ENCODE measurements around the gene LMBRD2. TPM values are rescaled to one million over a fixed set of nuclear protein-coding genes. Genes with fewer than 3 reads are reported as not detected.

Gene LMBRD2
- polyA plus RNA-seq, 2 donors = 1.3 to 2.3 TPM

- no peaks in the 10 kb centered on the region for H3K4me1 ChIP-seq (ENCODE audit: control insufficient read depth in 2 of 2, insufficient read depth in 2 of 2, low read length in 1 of 2)
- H3K9me3 ChIP-seq (ENCODE audit: control insufficient read depth in 2 of 2, insufficient read depth in 1 of 2, low read depth in 1 of 2, low read length in 1 of 2) = no peaks in the 10 kb centered on the region
- no peaks in the 10 kb centered on the region for H3K36me3 ChIP-seq (ENCODE audit: control insufficient read depth in 2 of 2, insufficient read depth in 2 of 2, low read length in 1 of 2)
- no peak overlapping the region for H3K27ac ChIP-seq (ENCODE audit: low read depth in 2 of 2, low read length in 1 of 2)
- H3K4me3 ChIP-seq (ENCODE audit: low read depth in 1 of 2, low read length in 2 of 2) = no peak overlapping the region
- 85% methylated on average over 2 of the region's 2 CpGs for WGBS, 2 donors
- H3K27me3 ChIP-seq (ENCODE audit: control insufficient read depth in 1 of 2, insufficient read depth in 2 of 2, low read length in 2 of 2) = no peaks in the 10 kb centered on the region
Measured at GRCh38 chr5:36058776-36059175, 92.9 kb downstream of the LMBRD2 start.

DNA sequence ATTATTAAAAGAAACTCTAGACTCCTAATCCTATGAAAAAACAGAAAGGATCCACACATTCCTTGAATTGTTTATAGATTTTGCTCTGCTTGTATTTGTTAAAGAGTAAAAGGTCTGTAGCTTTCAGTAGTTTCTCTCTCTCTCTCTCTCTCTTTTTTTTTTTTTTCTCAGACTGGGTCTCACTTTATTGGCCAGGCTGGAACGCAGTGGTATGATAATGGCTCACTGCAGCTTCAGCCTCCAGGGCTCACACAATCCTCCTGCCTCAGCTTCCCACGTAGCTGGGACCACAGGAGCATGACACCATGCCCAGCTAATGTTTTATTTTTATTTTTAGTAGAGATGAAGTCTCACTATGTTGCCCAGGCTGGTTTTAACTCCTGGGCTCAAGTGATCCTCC lies 94.3 kb downstream of the LMBRD2 start:
- Histone ChIP-seq H3K4me1 (ENCODE audit: control insufficient read depth in 2 of 2, insufficient read depth in 2 of 2, low read length in 1 of 2) (no peaks in the 10 kb centered on the region), H3K4me3 (ENCODE audit: low read depth in 1 of 2, low read length in 2 of 2) (no peak overlapping the region), H3K9me3 (ENCODE audit: control insufficient read depth in 2 of 2, insufficient read depth in 1 of 2, low read depth in 1 of 2, low read length in 1 of 2) (no peaks in the 10 kb centered on the region), H3K27me3 (ENCODE audit: control insufficient read depth in 1 of 2, insufficient read depth in 2 of 2, low read length in 2 of 2) (no peaks in the 10 kb centered on the region), H3K36me3 (ENCODE audit: control insufficient read depth in 2 of 2, insufficient read depth in 2 of 2, low read length in 1 of 2) (no peaks in the 10 kb centered on the region), H3K27ac (ENCODE audit: low read depth in 2 of 2, low read length in 1 of 2) (no peak overlapping the region)
- 68 to 69% methylated on average over 2 of the region's 2 CpGs for WGBS, 2 donors

- no peak overlapping the region for H3K4me3 ChIP-seq (ENCODE audit: low read depth in 1 of 2, low read length in 2 of 2)
- 69 to 72% methylated on average over 5 of the region's 5 CpGs for WGBS, 2 donors
- no peaks in the 10 kb centered on the region for H3K27me3 ChIP-seq (ENCODE audit: control insufficient read depth in 1 of 2, insufficient read depth in 2 of 2, low read length in 2 of 2)
- no peaks in the 10 kb centered on the region for H3K36me3 ChIP-seq (ENCODE audit: control insufficient read depth in 2 of 2, insufficient read depth in 2 of 2, low read length in 1 of 2)
- no peak overlapping the region for H3K27ac ChIP-seq (ENCODE audit: low read depth in 2 of 2, low read length in 1 of 2)
- H3K4me1 ChIP-seq (ENCODE audit: control insufficient read depth in 2 of 2, insufficient read depth in 2 of 2, low read length in 1 of 2) = no peaks in the 10 kb centered on the region
- no peaks in the 10 kb centered on the region for H3K9me3 ChIP-seq (ENCODE audit: control insufficient read depth in 2 of 2, insufficient read depth in 1 of 2, low read depth in 1 of 2, low read length in 1 of 2)
Measured at GRCh38 chr5:36056422-36056821, 95.3 kb downstream of the LMBRD2 start.

DNA sequence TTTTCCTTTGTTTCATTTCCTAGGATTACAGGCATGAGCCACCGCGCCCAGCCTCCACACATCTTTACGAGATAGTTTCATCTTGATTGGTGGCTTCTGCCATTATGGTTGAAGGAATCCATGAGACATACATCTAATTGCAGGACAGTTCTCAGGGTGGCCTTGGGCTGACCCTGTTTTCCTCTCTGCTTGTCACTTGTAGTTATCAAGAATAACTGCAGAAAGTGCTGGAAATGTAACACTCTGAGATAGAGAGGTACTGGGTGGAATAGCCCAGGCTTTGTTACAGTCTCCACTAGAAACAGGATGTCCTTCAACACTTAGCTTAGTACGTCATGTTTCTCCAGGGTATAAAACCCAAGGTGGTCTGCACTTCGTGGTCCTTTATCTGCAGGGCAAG lies 95.7 kb downstream of the LMBRD2 start:
- no peak overlapping the region for H3K27ac ChIP-seq (ENCODE audit: low read depth in 2 of 2, low read length in 1 of 2)
- WGBS, 2 donors = 79 to 80% methylated on average over 5 of the region's 5 CpGs
- no peak overlapping the region for H3K4me3 ChIP-seq (ENCODE audit: low read depth in 1 of 2, low read length in 2 of 2)
- H3K9me3 ChIP-seq (ENCODE audit: control insufficient read depth in 2 of 2, insufficient read depth in 1 of 2, low read depth in 1 of 2, low read length in 1 of 2) = no peaks in the 10 kb centered on the region
- no peaks in the 10 kb centered on the region for H3K27me3 ChIP-seq (ENCODE audit: control insufficient read depth in 1 of 2, insufficient read depth in 2 of 2, low read length in 2 of 2)
- H3K4me1 ChIP-seq (ENCODE audit: control insufficient read depth in 2 of 2, insufficient read depth in 2 of 2, low read length in 1 of 2) = no peaks in the 10 kb centered on the region
- no peaks in the 10 kb centered on the region for H3K36me3 ChIP-seq (ENCODE audit: control insufficient read depth in 2 of 2, insufficient read depth in 2 of 2, low read length in 1 of 2)

GRCh38 chr5:36054647-36055046 lies 97.0 kb downstream of the LMBRD2 start:
- no peaks in the 10 kb centered on the region for H3K4me1 ChIP-seq (ENCODE audit: control insufficient read depth in 2 of 2, insufficient read depth in 2 of 2, low read length in 1 of 2)
- no peak overlapping the region for H3K27ac ChIP-seq (ENCODE audit: low read depth in 2 of 2, low read length in 1 of 2)
- whole genome bisulfite sequencing, 2 donors = 49 to 61% methylated on average over 3 of the region's 3 CpGs
- H3K27me3 ChIP-seq (ENCODE audit: control insufficient read depth in 1 of 2, insufficient read depth in 2 of 2, low read length in 2 of 2) = no peaks in the 10 kb centered on the region
- no peaks in the 10 kb centered on the region for H3K9me3 ChIP-seq (ENCODE audit: control insufficient read depth in 2 of 2, insufficient read depth in 1 of 2, low read depth in 1 of 2, low read length in 1 of 2)
- H3K36me3 ChIP-seq (ENCODE audit: control insufficient read depth in 2 of 2, insufficient read depth in 2 of 2, low read length in 1 of 2) = no peaks in the 10 kb centered on the region
- H3K4me3 ChIP-seq (ENCODE audit: low read depth in 1 of 2, low read length in 2 of 2) = no peak overlapping the region

GRCh38 chr5:36052538-36052937 lies 99.1 kb downstream of the LMBRD2 start:
- H3K4me3 ChIP-seq (ENCODE audit: low read depth in 1 of 2, low read length in 2 of 2) = no peak overlapping the region
- no peaks in the 10 kb centered on the region for H3K4me1 ChIP-seq (ENCODE audit: control insufficient read depth in 2 of 2, insufficient read depth in 2 of 2, low read length in 1 of 2)
- H3K36me3 ChIP-seq (ENCODE audit: control insufficient read depth in 2 of 2, insufficient read depth in 2 of 2, low read length in 1 of 2) = no peaks in the 10 kb centered on the region
- H3K27ac ChIP-seq (ENCODE audit: low read depth in 2 of 2, low read length in 1 of 2) = no peak overlapping the region
- H3K27me3 ChIP-seq (ENCODE audit: control insufficient read depth in 1 of 2, insufficient read depth in 2 of 2, low read length in 2 of 2) = no peaks in the 10 kb centered on the region
- H3K9me3 ChIP-seq (ENCODE audit: control insufficient read depth in 2 of 2, insufficient read depth in 1 of 2, low read depth in 1 of 2, low read length in 1 of 2) = no peaks in the 10 kb centered on the region

DNA sequence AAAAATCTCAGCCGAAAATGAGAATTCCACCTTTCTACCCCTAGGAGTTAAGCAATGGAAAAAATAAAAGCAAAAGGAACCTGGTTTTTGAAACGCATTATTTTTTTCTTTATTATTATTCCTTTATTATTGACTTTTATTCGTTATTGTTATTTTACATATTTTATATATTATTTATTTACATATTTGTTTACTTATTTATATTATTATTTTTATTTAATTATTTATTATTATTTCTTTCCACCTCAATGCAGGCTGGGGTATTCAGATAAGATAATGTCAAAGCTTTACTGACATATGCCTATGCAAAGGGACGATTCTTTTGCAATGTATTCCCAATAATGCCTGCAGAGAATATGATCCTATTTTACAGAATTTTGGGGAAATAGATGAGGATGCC lies 101.7 kb downstream of the LMBRD2 start:
- Histone ChIP-seq H3K27me3 (ENCODE audit: control insufficient read depth in 1 of 2, insufficient read depth in 2 of 2, low read length in 2 of 2) (no peaks in the 10 kb centered on the region), H3K4me3 (ENCODE audit: low read depth in 1 of 2, low read length in 2 of 2) (no peak overlapping the region), H3K4me1 (ENCODE audit: control insufficient read depth in 2 of 2, insufficient read depth in 2 of 2, low read length in 1 of 2) (no peaks in the 10 kb centered on the region), H3K27ac (ENCODE audit: low read depth in 2 of 2, low read length in 1 of 2) (no peak overlapping the region), H3K36me3 (ENCODE audit: control insufficient read depth in 2 of 2, insufficient read depth in 2 of 2, low read length in 1 of 2) (no peaks in the 10 kb centered on the region), H3K9me3 (ENCODE audit: control insufficient read depth in 2 of 2, insufficient read depth in 1 of 2, low read depth in 1 of 2, low read length in 1 of 2) (no peaks in the 10 kb centered on the region)
- 84 to 90% methylated on average over 4 of the region's 4 CpGs for WGBS, 2 donors

Other genes with a start within 250 kb of the LMBRD2 start
- gene CAPSL, start 213.3 kb downstream of the LMBRD2 start, polyA plus RNA-seq = not detected
- under 1 TPM; 0.02 TPM for gene UGT3A1, start 160.5 kb downstream of the LMBRD2 start, polyA plus RNA-seq
- gene UGT3A2, start 85.0 kb downstream of the LMBRD2 start, polyA plus RNA-seq = under 1 TPM in 1 of 2 donors, not detected in 1; 0.02 TPM
- gene SKP2, start 224 bp upstream of the LMBRD2 start, polyA plus RNA-seq = 1 to 10 TPM; 5.1 to 7.5 TPM
- gene NADK2, start 90.0 kb upstream of the LMBRD2 start, polyA plus RNA-seq = 1 to 10 TPM; 5.0 to 6.2 TPM
- under 1 TPM; 0.02 to 0.07 TPM for gene RANBP3L, start 150.0 kb upstream of the LMBRD2 start, polyA plus RNA-seq